ENCODE results near the gene ARHGAP30. TPM values are rescaled to one million over a fixed set of nuclear protein-coding genes. Genes with fewer than 3 reads are reported as not detected.

ARHGAP30 gene
- total RNA-seq, 4 donors from 2014 or later: 0.88 to 3.4 (median 2.6) TPM

- H3K9me3 ChIP-seq: no peaks in the 10 kb centered on the region
- TF ChIP-seq POLR2A (IDR thresholded peaks at IDR 0.05) (no peak), CTCF (IDR thresholded peaks at IDR 0.05) (no peak)
- no peak overlapping the region for H3K27ac ChIP-seq
- H3K4me3 ChIP-seq: no peak overlapping the region
- H3K4me1 ChIP-seq: no peaks in the 10 kb centered on the region
- intact Hi-C loops (cut with DNase I; ENCODE audit: low total_unique reads): no loop called here
- H3K27me3 ChIP-seq: no peaks in the 10 kb centered on the region
- DNase-seq: no peak
- H3K36me3 ChIP-seq: no peaks in the 10 kb centered on the region
Observed at GRCh38 chr1:161001525-161001924, 68.2 kb downstream of the ARHGAP30 start.

- no peaks in the 10 kb centered on the region for H3K27me3 ChIP-seq
- H3K36me3 ChIP-seq: no peaks in the 10 kb centered on the region
- DNase-seq: no peak
- no peaks in the 10 kb centered on the region for H3K4me1 ChIP-seq
- H3K27ac ChIP-seq: no peak overlapping the region
- H3K4me3 ChIP-seq: no peak overlapping the region
- no peaks in the 10 kb centered on the region for H3K9me3 ChIP-seq
- TF ChIP-seq CTCF (IDR thresholded peaks at IDR 0.05) (no peak), POLR2A (IDR thresholded peaks at IDR 0.05) (no peak)
- intact Hi-C loops (cut with DNase I; ENCODE audit: low total_unique reads): no loop called here
Observed at GRCh38 chr1:161000736-161001480, 68.8 kb downstream of the ARHGAP30 start.

- Histone ChIP-seq H3K27me3 (no peaks in the 10 kb centered on the region), H3K36me3 (no peaks in the 10 kb centered on the region), H3K27ac (no peak overlapping the region), H3K4me3 (no peak overlapping the region), H3K4me1 (no peaks in the 10 kb centered on the region), H3K9me3 (no peaks in the 10 kb centered on the region)
- DNase-seq: no peak
- no peak for TF ChIP-seq POLR2A (IDR thresholded peaks at IDR 0.05)
- TF ChIP-seq CTCF (IDR thresholded peaks at IDR 0.05): no peak
- intact Hi-C loops (cut with DNase I; ENCODE audit: low total_unique reads): no loop called here
Observed at GRCh38 chr1:160999376-160999775, 70.3 kb downstream of the ARHGAP30 start.

GRCh38 chr1:160997323-160998038, 72.2 kb downstream of the ARHGAP30 start:
- Histone ChIP-seq H3K27me3 (no peaks in the 10 kb centered on the region), H3K4me3 (no peak overlapping the region), H3K4me1 (no peaks in the 10 kb centered on the region), H3K27ac (peak overlapping the region; percentile 37 to 45), H3K36me3 (no peaks in the 10 kb centered on the region), H3K9me3 (no peaks in the 10 kb centered on the region)
- TF ChIP-seq CTCF (IDR thresholded peaks at IDR 0.05) (peak in 3 of 4 experiments; percentile 21 to 59 (median 21)), POLR2A (IDR thresholded peaks at IDR 0.05) (no peak)
- intact Hi-C loops (cut with DNase I; ENCODE audit: low total_unique reads): no loop called here
- peak; percentile 27 to 58 for DNase-seq

Small RNA genes lying within 50 kb of the gene (small RNA-seq; reads per million reads assigned to genes)
- gene AL591806.2: not detected

Other genes with a start within 250 kb of the ARHGAP30 start
- gene CD244, start 207.0 kb downstream of the ARHGAP30 start, total RNA-seq: 1 to 10 TPM in 1 of 4 donors, under 1 TPM in 1, not detected in 2; 0.52 to 1.2 TPM
- gene ITLN1, start 184.7 kb downstream of the ARHGAP30 start, total RNA-seq: 1 to 10 TPM in 1 of 4 donors, under 1 TPM in 1, not detected in 2; 0.90 to 1.2 TPM
- gene ITLN2, start 115.1 kb downstream of the ARHGAP30 start, total RNA-seq: not detected
- gene F11R, start 48.7 kb downstream of the ARHGAP30 start, total RNA-seq: 10 to 100 TPM; 22.6 to 45.3 (median 26.6) TPM
- 10 to 100 TPM in 1 of 4 donors, 1 to 10 TPM in 1, not detected in 2; 5.6 to 20.3 TPM for gene TSTD1, start 30.9 kb downstream of the ARHGAP30 start, total RNA-seq
- 10 to 100 TPM; 20.7 to 71.8 (median 44.2) TPM for gene USF1, start 23.9 kb downstream of the ARHGAP30 start, total RNA-seq
- 1 to 10 TPM in 1 of 4 donors, not detected in 3; 2.1 TPM for gene NECTIN4, start 19.7 kb upstream of the ARHGAP30 start, total RNA-seq
- gene KLHDC9, start 28.5 kb upstream of the ARHGAP30 start, total RNA-seq: 10 to 100 TPM in 1 of 4 donors, 1 to 10 TPM in 2, under 1 TPM in 1; 0.51 to 12.1 (median 3.4) TPM
- 10 to 100 TPM in 3 of 4 donors, 1 to 10 TPM in 1; 3.3 to 38.9 (median 29.8) TPM for gene PFDN2, start 48.1 kb upstream of the ARHGAP30 start, total RNA-seq
- gene NIT1, start 48.2 kb upstream of the ARHGAP30 start, total RNA-seq: 10 to 100 TPM in 3 of 4 donors, 1 to 10 TPM in 1; 1.0 to 36.9 (median 22.0) TPM
- 10 to 100 TPM in 3 of 4 donors, 1 to 10 TPM in 1; 4.4 to 42.2 (median 36.1) TPM for gene DEDD, start 62.8 kb upstream of the ARHGAP30 start, total RNA-seq
- 100 to 1,000 TPM in 1 of 4 donors, 10 to 100 TPM in 2, 1 to 10 TPM in 1; 2.0 to 111 (median 62.9) TPM for gene UFC1, start 84.1 kb upstream of the ARHGAP30 start, total RNA-seq
- gene USP21, start 89.6 kb upstream of the ARHGAP30 start, total RNA-seq: 10 to 100 TPM in 3 of 4 donors, 1 to 10 TPM in 1; 4.1 to 38.1 (median 29.9) TPM
- 10 to 100 TPM; 11.3 to 40.5 (median 21.6) TPM for gene PPOX, start 96.5 kb upstream of the ARHGAP30 start, total RNA-seq
- 10 to 100 TPM in 3 of 4 donors, 1 to 10 TPM in 1; 1.0 to 23.9 (median 19.9) TPM for gene B4GALT3, start 107.6 kb upstream of the ARHGAP30 start, total RNA-seq
- gene ADAMTS4, start 129.2 kb upstream of the ARHGAP30 start, total RNA-seq: 10 to 100 TPM in 3 of 4 donors, 1 to 10 TPM in 1; 1.3 to 41.5 (median 10.9) TPM
- 100 to 1,000 TPM in 1 of 4 donors, 10 to 100 TPM in 3; 43.8 to 107 (median 93.9) TPM for gene NDUFS2, start 132.5 kb upstream of the ARHGAP30 start, total RNA-seq
- gene FCER1G, start 145.4 kb upstream of the ARHGAP30 start, total RNA-seq: 10 to 100 TPM in 3 of 4 donors, 1 to 10 TPM in 1; 1.3 to 39.4 (median 12.6) TPM
- not detected for gene APOA2, start 153.7 kb upstream of the ARHGAP30 start, total RNA-seq
- gene TOMM40L, start 156.2 kb upstream of the ARHGAP30 start, total RNA-seq: 10 to 100 TPM in 1 of 4 donors, 1 to 10 TPM in 3; 2.6 to 13.2 (median 7.3) TPM
- not detected for gene NR1I3, start 168.3 kb upstream of the ARHGAP30 start, total RNA-seq
- 1 to 10 TPM in 2 of 4 donors, under 1 TPM in 1, not detected in 1; 0.77 to 3.1 (median 1.9) TPM for gene PCP4L1, start 188.9 kb upstream of the ARHGAP30 start, total RNA-seq
- gene MPZ, start 240.1 kb upstream of the ARHGAP30 start, total RNA-seq: 10 to 100 TPM in 1 of 4 donors, 1 to 10 TPM in 1, not detected in 2; 2.2 to 10.7 TPM
- gene SDHC, start 244.5 kb upstream of the ARHGAP30 start, total RNA-seq: 100 to 1,000 TPM in 1 of 4 donors, 10 to 100 TPM in 3; 28.5 to 127 (median 55.8) TPM